OCI-LY1 (cell line): ENCODE results near the gene OR2V2.

Experiments used
- CTCF ChIP-seq: fragments of 200-600 bp; sonication (generic), shearing (Covaris generic); IDR thresholded peaks from 2 replicates; pipeline ENCODE4 v1.5.1; 2017; ENCODE audit warnings: mild to moderate bottlenecking, antibody characterized with exemption, low read length, moderate library complexity, mixed read lengths
- EZH2 ChIP-seq: fragments of 200-600 bp; sonication (generic), shearing (Covaris generic); IDR thresholded peaks from 2 replicates; pipeline ENCODE4 v1.8.0; 2017; ENCODE audit warnings: borderline replicate concordance, mixed run types, mild to moderate bottlenecking, antibody characterized with exemption, low read length, moderate library complexity, mixed read lengths

- TF ChIP-seq CTCF = no peak
- no peak for TF ChIP-seq EZH2
Measured at GRCh38 chr5:181176254-181176952, 29.0 kb downstream of the OR2V2 start.
